GM18873 (cell line): ENCODE data around the gene NCOA6.

Experiments used
- ATAC-seq: cut with Tn5 transposase; IDR thresholded peaks from one replicate; pipeline ENCODE4 v1.9.1; 2021; ENCODE audit warnings: mild to moderate bottlenecking, moderate library complexity, moderate number of reproducible peaks; ENCODE audit not compliant: unreplicated experiment, low FRiP score

Gene NCOA6

GRCh38 chr20:34669094-34669493 lies 156.4 kb downstream of the NCOA6 start:
- no peak for ATAC-seq
